H1 (cell line): ENCODE measurements around the gene CTAG2. TPM values are rescaled to one million over a fixed set of nuclear protein-coding genes. Genes with fewer than 3 reads are reported as not detected.

Experiments
- CTCF ChIA-PET: fragments of 300-600 bp; sonication (Branson Sonifier 250); formaldehyde crosslinking; loops from one replicate; lab custom pipeline; 2021; ENCODE audit not compliant: partially characterized antibody; lab: Charles Lee
- POLR2A ChIA-PET: fragments of 300-600 bp; sonication (Branson Sonifier 250); formaldehyde crosslinking; loops from one replicate; lab custom pipeline; 2021; ENCODE audit warnings: inconsistent platforms; ENCODE audit not compliant: partially characterized antibody; lab: Charles Lee
- DNase-seq, 2 experiments: peaks; one replicate each; pipeline versions ENCODE4 v3.0.0 to v3.0.0-alpha.2; 2010 to 2022; ENCODE audit warnings: low spot score in 2 of 2, low read depth in 1 of 2, mixed read lengths in 1 of 2
- FAIRE-seq: peaks from 2 replicates; lab custom pipeline; 2011; peaks lifted over from hg19 to GRCh38; lab: Jason Lieb, UNC
- H2AFZ ChIP-seq: 2 replicates; pipeline ENCODE4 v1.8.1; 2012; ENCODE audit warnings: low read length, inconsistent platforms
- H2AK5ac ChIP-seq: 2 replicates; pipeline ENCODE4 v1.6.1; 2013; ENCODE audit warnings: low read depth, low read length
- H2BK120ac ChIP-seq: replicated peaks from 2 replicates; pipeline ENCODE3; 2013; ENCODE audit warnings: low read depth, low read length, inconsistent platforms
- H2BK12ac ChIP-seq: 2 replicates; pipeline ENCODE4 v1.6.1; 2013; ENCODE audit warnings: low read depth, low read length
- H2BK15ac ChIP-seq: 2 replicates; pipeline ENCODE4 v1.6.1; 2013; ENCODE audit warnings: low read length
- H2BK20ac ChIP-seq: 2 replicates; pipeline ENCODE4 v1.6.1; 2013; ENCODE audit warnings: low read length
- H2BK5ac ChIP-seq: 2 replicates; pipeline ENCODE4 v1.6.1; 2013; ENCODE audit warnings: low read depth, low read length
- H3K14ac ChIP-seq: 2 replicates; pipeline ENCODE4 v1.6.1; 2013; ENCODE audit warnings: inconsistent platforms; ENCODE audit not compliant: insufficient read length
- H3K18ac ChIP-seq: 2 replicates; pipeline ENCODE4 v1.6.1; 2013; ENCODE audit warnings: low read length; ENCODE audit errors: extremely low read depth
- H3K23ac ChIP-seq: 2 replicates; pipeline ENCODE4 v1.6.1; 2013; ENCODE audit warnings: inconsistent platforms; ENCODE audit not compliant: insufficient read length
- H3K23me2 ChIP-seq: 2 replicates; pipeline ENCODE4 v1.6.1; 2013; ENCODE audit warnings: low read depth, low read length
- H3K27ac ChIP-seq: 2 replicates; pipeline ENCODE4 v1.6.1; 2011; ENCODE audit warnings: low read depth, low read length, inconsistent platforms
- H3K27me3 ChIP-seq, 4 experiments: replicated peaks in 1 of 4; 1 replicate in 1 of 4; 2 replicates in 3 of 4; pipeline versions ENCODE4 v1.6.1 to v1.8.1; 2011 to 2013; ENCODE audit warnings: low read length in 3 of 4, mild to moderate bottlenecking in 3 of 4, inconsistent platforms in 2 of 4, mixed read lengths in 2 of 4, moderate library complexity in 1 of 4; ENCODE audit not compliant: control insufficient read depth in 3 of 4, insufficient read depth in 3 of 4; ENCODE audit errors: extremely low read depth in 1 of 4
- H3K36me3 ChIP-seq, 4 experiments: 2 replicates each; pipeline versions ENCODE4 v1.6.1 to v1.8.1; 2011 to 2013; ENCODE audit warnings: mild to moderate bottlenecking in 4 of 4, low read length in 3 of 4, moderate library complexity in 2 of 4, control low read depth in 1 of 4, inconsistent platforms in 1 of 4; ENCODE audit not compliant: insufficient read depth in 4 of 4, control insufficient read depth in 2 of 4
- H3K4ac ChIP-seq: replicated peaks from 2 replicates; pipeline ENCODE3; 2013; ENCODE audit warnings: low read length, low read depth, mixed read lengths, inconsistent platforms; ENCODE audit not compliant: insufficient read length
- H3K4me1 ChIP-seq, 4 experiments: replicated peaks in 1 of 4; 1 replicate in 1 of 4; 2 replicates in 3 of 4; pipeline versions ENCODE4 v1.6.1 to v1.8.1; 2011 to 2013; ENCODE audit warnings: low read length in 3 of 4, inconsistent platforms in 2 of 4, mixed read lengths in 1 of 4; ENCODE audit not compliant: insufficient read depth in 4 of 4, control insufficient read depth in 3 of 4
- H3K4me2 ChIP-seq, 2 experiments: 2 replicates each; pipeline versions ENCODE4 v1.6.1 to v1.8.1; 2011 to 2013; ENCODE audit warnings: low read depth in 2 of 2, low read length in 2 of 2, control low read depth in 1 of 2, inconsistent platforms in 1 of 2, mild to moderate bottlenecking in 1 of 2; ENCODE audit not compliant: insufficient read depth in 1 of 2
- H3K4me3 ChIP-seq, 4 experiments: fragments of 200-600, 300-600 bp in 1 of 4; sonication (generic), shearing (Covaris generic), sonication (Bioruptor Twin) in 1 of 4; 2 replicates each; pipeline versions ENCODE4 v1.5.1 to v1.8.1; 2011 to 2016; ENCODE audit warnings: low read length in 4 of 4, low read depth in 3 of 4, control low read depth in 2 of 4, inconsistent platforms in 2 of 4, mild to moderate bottlenecking in 2 of 4, mixed read lengths in 1 of 4, moderate library complexity in 1 of 4; ENCODE audit not compliant: insufficient read depth in 2 of 4; ENCODE audit errors: extremely low read depth in 1 of 4
- H3K56ac ChIP-seq: replicated peaks from 2 replicates; pipeline ENCODE3; 2013; ENCODE audit warnings: low read depth, mild to moderate bottlenecking, mixed read lengths, low read length, inconsistent platforms; ENCODE audit not compliant: insufficient read length
- H3K79me1 ChIP-seq: 2 replicates; pipeline ENCODE4 v1.6.1; 2013; ENCODE audit warnings: low read depth, low read length, control low read depth
- H3K79me2 ChIP-seq, 2 experiments: 2 replicates each; pipeline versions ENCODE4 v1.6.1 to v1.8.1; 2012 to 2013; ENCODE audit warnings: low read length in 2 of 2, mild to moderate bottlenecking in 2 of 2, inconsistent platforms in 1 of 2; ENCODE audit not compliant: insufficient read depth in 2 of 2, control insufficient read depth in 1 of 2
- H3K9ac ChIP-seq, 4 experiments: replicated peaks in 1 of 4; 1 replicate in 1 of 4; 2 replicates in 3 of 4; pipeline versions ENCODE4 v1.6.1 to v1.8.1; 2011 to 2013; ENCODE audit warnings: low read depth in 3 of 4, low read length in 3 of 4, control low read depth in 2 of 4, mild to moderate bottlenecking in 2 of 4, moderate library complexity in 2 of 4, inconsistent platforms in 1 of 4; ENCODE audit errors: extremely low read depth in 1 of 4
- H3K9me3 ChIP-seq, 2 experiments: 2 replicates each; pipeline versions ENCODE4 v1.6.1 to v1.8.1; 2012 to 2013; ENCODE audit warnings: mild to moderate bottlenecking in 2 of 2, moderate library complexity in 2 of 2, control low read depth in 1 of 2, inconsistent platforms in 1 of 2, low read depth in 1 of 2, low read length in 1 of 2, mixed read lengths in 1 of 2; ENCODE audit not compliant: insufficient read depth in 2 of 2
- H4K20me1 ChIP-seq, 2 experiments: replicated peaks in 1 of 2; 2 replicates each; pipeline versions ENCODE3 to v1.8.1; 2011 to 2013; ENCODE audit warnings: inconsistent platforms in 2 of 2, low read length in 2 of 2, mild to moderate bottlenecking in 1 of 2; ENCODE audit not compliant: insufficient read depth in 2 of 2, control insufficient read depth in 1 of 2
- H4K5ac ChIP-seq: 2 replicates; pipeline ENCODE4 v1.6.1; 2013; ENCODE audit warnings: low read length, low read depth, mixed read lengths, inconsistent platforms; ENCODE audit not compliant: insufficient read length
- H4K8ac ChIP-seq: 2 replicates; pipeline ENCODE4 v1.8.0; 2013; ENCODE audit warnings: mild to moderate bottlenecking, moderate library complexity, low read length, inconsistent platforms; ENCODE audit not compliant: insufficient read depth; ENCODE audit errors: extremely low read depth
- H4K91ac ChIP-seq: replicated peaks from 2 replicates; pipeline ENCODE3; 2013; ENCODE audit warnings: low read length, mixed read lengths, inconsistent platforms; ENCODE audit not compliant: insufficient read length
- BCL11A ChIP-seq, 2 experiments: IDR thresholded peaks; one replicate each; pipeline ENCODE4 v1.6.1; 2011; ENCODE audit warnings: low read depth in 2 of 2, low read length in 2 of 2, mild to moderate bottlenecking in 2 of 2
- KDM4A ChIP-seq: IDR thresholded peaks from one replicate; pipeline ENCODE4 v1.7.1; 2012; ENCODE audit warnings: low read depth, mild to moderate bottlenecking, moderate library complexity, low read length, inconsistent platforms; ENCODE audit not compliant: severe bottlenecking
- KDM5A ChIP-seq: fragments of 200-600 bp; IDR thresholded peaks from 2 replicates; pipeline ENCODE4 v1.7.1; 2012; ENCODE audit warnings: mild to moderate bottlenecking, low read length, inconsistent platforms, mixed read lengths
- MAFK ChIP-seq: IDR thresholded peaks from 2 replicates; pipeline ENCODE4 v1.6.1; 2012; ENCODE audit warnings: low read depth, mild to moderate bottlenecking, improper control_type of control experiment, low read length
- MAX ChIP-seq: IDR thresholded peaks from 2 replicates; pipeline ENCODE4 v1.6.1; 2012; ENCODE audit warnings: inconsistent platforms
- NRF1 ChIP-seq: IDR thresholded peaks from 2 replicates; pipeline ENCODE4 v1.6.1; 2011; ENCODE audit warnings: mild to moderate bottlenecking, low read depth, low read length, improper control_type of control experiment
- RBBP5 ChIP-seq: IDR thresholded peaks from 2 replicates; pipeline ENCODE4 v1.7.1; 2012; ENCODE audit warnings: low read depth, mild to moderate bottlenecking, inconsistent platforms, low read length, moderate library complexity, borderline replicate concordance
- SIX5 ChIP-seq: IDR thresholded peaks from 2 replicates; pipeline ENCODE4 v1.6.1; 2011; ENCODE audit warnings: mild to moderate bottlenecking, low read depth, low read length
- SUZ12 ChIP-seq: fragments of 200-600 bp; sonication (generic); IDR thresholded peaks from 2 replicates; pipeline ENCODE4 v1.6.1; 2012; ENCODE audit warnings: mild to moderate bottlenecking, inconsistent platforms, low read length, moderate library complexity, mixed read lengths
- TAF1 ChIP-seq: IDR thresholded peaks from 2 replicates; pipeline ENCODE4 v1.6.1; 2011; ENCODE audit warnings: mild to moderate bottlenecking, low read depth, low read length
- TBP ChIP-seq: IDR thresholded peaks from 2 replicates; pipeline ENCODE4 v1.6.1; 2011; ENCODE audit warnings: low read depth, low read length, improper control_type of control experiment
- USF2 ChIP-seq: IDR thresholded peaks from 2 replicates; pipeline ENCODE4 v1.6.1; 2011; ENCODE audit warnings: low read length, improper control_type of control experiment
- WGBS, 2 experiments: shearing (Covaris generic) in 1 of 2; methylation state at CpG; one replicate each; pipeline versions ENCODE4 v1.1.6 to v1.1.7; 2013 to 2015; ENCODE audit warnings: low lambda C conversion rate in 2 of 2, mixed read lengths in 2 of 2, inconsistent platforms in 1 of 2, low coverage in 1 of 2, missing lambda C conversion rate in 1 of 2; ENCODE audit not compliant: insufficient replicate concordance in 2 of 2, insufficient coverage in 1 of 2, insufficient read length in 1 of 2; ENCODE audit errors: extremely low coverage in 1 of 2, missing lambda C conversion rate in 1 of 2; 5-methylcytosine and 5-hydroxymethylcytosine counted together
- polyA plus RNA-seq, 7 experiments: library from polyadenylated mRNA; depleted of rRNA in 3 of 7; stranded (reverse) in 5 of 7; unstranded in 2 of 7; fragments of >200 nt in 5 of 7; fragments of 200-250 nt in 2 of 7; gene quantifications; 1 replicate in 5 of 7; 2 replicates in 1 of 7; 4 replicates in 1 of 7; pipeline versions ENCODE4 v1.2.1 to v1.2.3, GENCODE V29; 2011 to 2013; ENCODE audit warnings: missing spikeins in 2 of 7, mixed read lengths in 2 of 7
- total RNA-seq: library from RNA; stranded (reverse); fragmentation: NEBNext Ultra II Directional; extraction: Animal tissue kit (Norgen Biotek cat#: 25700); gene quantifications from 2 replicates; pipeline ENCODE4 v1.2.1, GENCODE V29; 2021

The CTAG2 gene
- total and polyA plus RNA-seq, 2 of the 8 experiments (the other 6 are each of a cell fraction or from before 2014, with no cell fraction given), result not detected

GRCh38 chrX:154652311-154653047, 900 bp downstream of the CTAG2 start:
- WGBS, 2 experiments, result 100% methylated on average over 2 of the region's 30 CpGs; no CpG with 5 or more reads in 1 of the 2 experiments
- no peaks in the 10 kb centered on the region for H3K23me2 ChIP-seq
- H4K8ac ChIP-seq, result no peak overlapping the region
- no peaks in the 10 kb centered on the region for H3K36me3 ChIP-seq
- no peak overlapping the region for H3K4ac ChIP-seq
- H3K4me2 ChIP-seq, result no peak overlapping the region
- H3K27ac ChIP-seq, result no peak overlapping the region
- no peaks in the 10 kb centered on the region for H3K9me3 ChIP-seq
- H3K14ac ChIP-seq, result no peak overlapping the region
- H3K79me2 ChIP-seq, result no peaks in the 10 kb centered on the region
- CTCF ChIA-PET, result no interaction called here
- no peak overlapping the region for H2BK20ac ChIP-seq
- no peak overlapping the region for H4K5ac ChIP-seq
- H3K27me3 ChIP-seq, result no peaks in the 10 kb centered on the region
- POLR2A ChIA-PET, result no interaction called here
- H4K91ac ChIP-seq, result no peak overlapping the region
- no peaks in the 10 kb centered on the region for H3K79me1 ChIP-seq
- peaks cover 0 to 4% (median 0%) of the 10 kb centered on the region in 4 experiments; a peak in 1 of 7 replicates for H3K4me1 ChIP-seq
- H2AFZ ChIP-seq, result no peak overlapping the region; the same call in 1 of the 2 replicates
- H2BK15ac ChIP-seq, result no peak overlapping the region
- H3K9ac ChIP-seq, result no peak overlapping the region
- H2BK12ac ChIP-seq, result no peak overlapping the region
- no peaks in the 10 kb centered on the region for H4K20me1 ChIP-seq
- H3K4me3 ChIP-seq, result no peak overlapping the region
- no peak overlapping the region for H3K18ac ChIP-seq
- FAIRE-seq (no peak), DNase-seq (no peak)
- no peak overlapping the region for H3K23ac ChIP-seq
- H3K56ac ChIP-seq, result no peak overlapping the region
- H2AK5ac ChIP-seq, result no peak overlapping the region
- H2BK120ac ChIP-seq, result no peak overlapping the region
- no peak overlapping the region for H2BK5ac ChIP-seq
- TF ChIP-seq NRF1, result no peak
- no peak for TF ChIP-seq USF2
- no peak for TF ChIP-seq KDM4A
- TF ChIP-seq BCL11A (IDR thresholded peaks at IDR 0.05; ENCODE audit: low read depth in 2 of 2, low read length in 2 of 2), result no peak
- no peak for TF ChIP-seq SIX5
- TF ChIP-seq TBP, result no peak
- TF ChIP-seq KDM5A, result no peak
- no peak for TF ChIP-seq MAX
- TF ChIP-seq SUZ12, result no peak
- TF ChIP-seq TAF1, result no peak
- TF ChIP-seq MAFK, result no peak
- no peak for TF ChIP-seq RBBP5
